ENCODE results near the gene RYR3.

DNA sequence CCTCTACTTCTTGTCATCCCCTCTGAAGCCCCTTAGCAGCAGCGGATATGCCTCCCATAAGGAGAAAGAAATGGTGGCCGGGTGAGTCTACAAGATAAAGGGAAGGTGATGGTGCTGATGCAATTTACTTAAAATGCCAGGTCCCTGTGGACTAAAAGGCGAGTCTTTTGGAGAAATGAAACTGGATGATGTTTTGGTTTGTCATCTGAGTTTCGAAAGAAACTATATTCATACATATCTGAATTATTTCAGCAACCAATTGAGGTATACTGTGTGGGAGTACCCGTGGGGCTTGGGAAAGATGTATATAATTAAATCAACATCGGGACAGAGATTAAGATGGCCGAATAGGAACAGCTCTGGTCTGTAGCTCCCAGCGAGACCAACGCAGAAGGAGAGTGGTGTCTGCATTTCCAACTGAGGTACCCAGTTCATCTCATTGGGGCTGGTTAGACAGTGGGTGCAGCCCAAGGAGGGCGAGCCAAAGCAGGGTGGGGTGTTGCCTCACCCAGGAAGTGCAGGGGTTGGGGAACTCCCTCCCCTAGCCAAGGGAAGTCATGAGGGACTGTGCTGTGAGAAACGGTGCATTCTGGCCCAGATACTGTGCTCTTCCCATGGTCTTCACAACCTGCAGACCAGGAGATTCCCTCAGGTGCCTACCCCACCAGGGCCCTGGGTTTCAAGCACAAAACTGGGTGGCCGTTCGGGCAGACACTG is 446.9 kb downstream of the RYR3 start:
- TF ChIP-seq, protein P1, sequence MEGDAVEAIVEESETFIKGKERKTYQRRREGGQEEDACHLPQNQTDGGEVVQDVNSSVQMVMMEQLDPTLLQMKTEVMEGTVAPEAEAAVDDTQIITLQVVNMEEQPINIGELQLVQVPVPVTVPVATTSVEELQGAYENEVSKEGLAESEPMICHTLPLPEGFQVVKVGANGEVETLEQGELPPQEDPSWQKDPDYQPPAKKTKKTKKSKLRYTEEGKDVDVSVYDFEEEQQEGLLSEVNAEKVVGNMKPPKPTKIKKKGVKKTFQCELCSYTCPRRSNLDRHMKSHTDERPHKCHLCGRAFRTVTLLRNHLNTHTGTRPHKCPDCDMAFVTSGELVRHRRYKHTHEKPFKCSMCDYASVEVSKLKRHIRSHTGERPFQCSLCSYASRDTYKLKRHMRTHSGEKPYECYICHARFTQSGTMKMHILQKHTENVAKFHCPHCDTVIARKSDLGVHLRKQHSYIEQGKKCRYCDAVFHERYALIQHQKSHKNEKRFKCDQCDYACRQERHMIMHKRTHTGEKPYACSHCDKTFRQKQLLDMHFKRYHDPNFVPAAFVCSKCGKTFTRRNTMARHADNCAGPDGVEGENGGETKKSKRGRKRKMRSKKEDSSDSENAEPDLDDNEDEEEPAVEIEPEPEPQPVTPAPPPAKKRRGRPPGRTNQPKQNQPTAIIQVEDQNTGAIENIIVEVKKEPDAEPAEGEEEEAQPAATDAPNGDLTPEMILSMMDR (conservative IDR thresholded peaks at IDR 0.05; ENCODE audit: low read length): no peak
- no peak for TF ChIP-seq EZH2phosphoT487 (IDR thresholded peaks at IDR 0.05; ENCODE audit: borderline replicate concordance, low read depth, low read length)

Data from OCI-LY7 (cell line).